CD14-positive monocyte (primary cell): ENCODE results near the gene ZNF652. TPM values are rescaled to one million over a fixed set of nuclear protein-coding genes. Genes with fewer than 3 reads are reported as not detected.

Experiments
- DNase-seq, 3 donors: peaks; one replicate each; pipeline ENCODE4 v3.0.0-alpha.2; 2011 to 2022
- H2AFZ ChIP-seq: 2 replicates; pipeline ENCODE4 v1.6.0; 2012; ENCODE audit warnings: mild to moderate bottlenecking, low read depth, low read length, inconsistent platforms; ENCODE audit not compliant: insufficient read depth, poor library complexity, severe bottlenecking
- H3K27ac ChIP-seq, 2 donors: 1 replicate in 1 of 2; 2 replicates in 1 of 2; pipeline ENCODE4 v1.5.1; 2012 to 2013; ENCODE audit warnings: low read length in 2 of 2, control low read depth in 1 of 2, inconsistent platforms in 1 of 2, low read depth in 1 of 2, mild to moderate bottlenecking in 1 of 2
- H3K27me3 ChIP-seq, 2 donors: one replicate each; pipeline versions ENCODE4 v1.6.0 to v1.6.1; 2011 to 2013; ENCODE audit warnings: low read length in 2 of 2; ENCODE audit not compliant: control insufficient read depth in 2 of 2, insufficient read depth in 2 of 2
- H3K36me3 ChIP-seq, 2 donors: replicated peaks in 1 of 2; 1 replicate in 1 of 2; 2 replicates in 1 of 2; pipeline versions ENCODE4 v1.5.1 to v1.6.1; 2012 to 2013; ENCODE audit warnings: low read length in 2 of 2, control low read depth in 1 of 2, inconsistent platforms in 1 of 2, mild to moderate bottlenecking in 1 of 2; ENCODE audit not compliant: insufficient read depth in 2 of 2, control insufficient read depth in 1 of 2
- H3K4me1 ChIP-seq, 2 donors: 1 replicate in 1 of 2; 2 replicates in 1 of 2; pipeline versions ENCODE4 v1.5.1 to v1.6.1; 2012 to 2013; ENCODE audit warnings: low read length in 2 of 2, control low read depth in 1 of 2, inconsistent platforms in 1 of 2, mild to moderate bottlenecking in 1 of 2, moderate library complexity in 1 of 2; ENCODE audit not compliant: insufficient read depth in 2 of 2, control insufficient read depth in 1 of 2
- H3K4me2 ChIP-seq: replicated peaks from 2 replicates; pipeline ENCODE3; 2012; ENCODE audit warnings: low read length, moderate library complexity, mild to moderate bottlenecking; ENCODE audit not compliant: poor library complexity, severe bottlenecking; ENCODE audit errors: extremely low read depth
- H3K4me3 ChIP-seq, 3 experiments: fragments of 200-600 bp in 1 of 3; sonication (generic) in 1 of 3; replicated peaks in 1 of 3; 1 replicate in 2 of 3; 2 replicates in 1 of 3; pipeline ENCODE4 v1.5.1; 2011 to 2013; ENCODE audit warnings: low read length in 3 of 3, mild to moderate bottlenecking in 3 of 3, control low read depth in 2 of 3, low read depth in 2 of 3, inconsistent platforms in 1 of 3, moderate library complexity in 1 of 3
- H3K79me2 ChIP-seq: 2 replicates; pipeline ENCODE4 v1.6.0; 2012; ENCODE audit warnings: mild to moderate bottlenecking, control low read depth, inconsistent platforms, low read length, moderate library complexity; ENCODE audit not compliant: insufficient read depth
- H3K9ac ChIP-seq: 2 replicates; pipeline ENCODE4 v1.6.0; 2017; ENCODE audit warnings: low read length, mild to moderate bottlenecking; ENCODE audit not compliant: insufficient read depth, poor library complexity, severe bottlenecking
- H3K9me3 ChIP-seq, 2 donors: replicated peaks in 1 of 2; 1 replicate in 1 of 2; 2 replicates in 1 of 2; pipeline versions ENCODE4 v1.5.1 to v1.6.1; 2012 to 2013; ENCODE audit warnings: low read length in 2 of 2, control low read depth in 1 of 2; ENCODE audit not compliant: control insufficient read depth in 1 of 2, insufficient read depth in 1 of 2
- H4K20me1 ChIP-seq: 2 replicates; pipeline ENCODE4 v1.6.0; 2012; ENCODE audit warnings: mild to moderate bottlenecking, low read length, control low read depth, moderate library complexity; ENCODE audit not compliant: insufficient read depth
- H3K27ac Mint-ChIP-seq, 7 donors: one replicate each; pipeline ENCODE4 v1.8.0; 2020; ENCODE audit warnings: mild to moderate bottlenecking in 7 of 7, mixed read lengths in 7 of 7, moderate library complexity in 6 of 7, inconsistent platforms in 2 of 7
- H3K27me3 Mint-ChIP-seq, 3 donors: one replicate each; pipeline ENCODE4 v1.8.0; 2021 to 2022; ENCODE audit warnings: low read depth in 3 of 3, mild to moderate bottlenecking in 3 of 3, mixed read lengths in 3 of 3, moderate library complexity in 3 of 3, inconsistent platforms in 1 of 3
- H3K36me3 Mint-ChIP-seq, 2 donors: one replicate each; pipeline ENCODE4 v1.8.0; 2020; ENCODE audit warnings: mixed read lengths in 2 of 2, inconsistent platforms in 1 of 2, mild to moderate bottlenecking in 1 of 2
- H3K4me1 Mint-ChIP-seq: one replicate; pipeline ENCODE4 v1.8.0; 2020; ENCODE audit warnings: mild to moderate bottlenecking, mixed read lengths
- H3K4me3 Mint-ChIP-seq, 2 donors: one replicate each; pipeline ENCODE4 v1.8.0; 2020; ENCODE audit warnings: mild to moderate bottlenecking in 2 of 2, mixed read lengths in 2 of 2, moderate library complexity in 1 of 2
- H3K9me3 Mint-ChIP-seq, 7 donors: one replicate each; pipeline ENCODE4 v1.8.0; 2020 to 2022; ENCODE audit warnings: mixed read lengths in 7 of 7, mild to moderate bottlenecking in 6 of 7, moderate library complexity in 6 of 7, inconsistent platforms in 2 of 7
- CTCF ChIP-seq: fragments of 200-600 bp; IDR thresholded peaks from one replicate; pipeline ENCODE4 v1.8.0; 2022; ENCODE audit warnings: antibody characterized with exemption, mild to moderate bottlenecking
- WGBS: methylation state at CpG from one replicate; pipeline ENCODE4 v1.1.5; 2013; ENCODE audit warnings: missing lambda C conversion rate; ENCODE audit not compliant: insufficient coverage; 5-methylcytosine and 5-hydroxymethylcytosine counted together
- intact Hi-C, 2 donors: fragments of 100-400 bp; cut with micrococcal nuclease; formaldehyde crosslinking; loops; one replicate each; pipeline versions ENCODE4 v1.15.0 to v1.15.1; 2023
- polyA plus RNA-seq, 3 donors: library from polyadenylated mRNA; depleted of rRNA in 1 of 3; unstranded in 2 of 3; stranded (reverse) in 1 of 3; fragments of 300-500 nt in 2 of 3; fragments of >200 nt in 1 of 3; fragmentation: Illumina TruSeq in 2 of 3; gene quantifications; 1 replicate in 2 of 3; 2 replicates in 1 of 3; pipeline ENCODE4 v1.2.3, GENCODE V29; 2012 to 2021

Gene ZNF652
- polyA plus RNA-seq, 3 donors, result 16.9 to 19.8 (median 18.8) TPM

GRCh38 chr17:49352587-49353154 lies 9.4 kb downstream of the ZNF652 start:
- no peak overlapping the region for H3K27ac Mint-ChIP-seq
- Histone ChIP-seq H3K9me3 (no peaks in the 10 kb centered on the region), H3K27ac (no peak overlapping the region), H3K4me3 (no peak overlapping the region), H4K20me1 (peaks cover 95% of the 10 kb centered on the region), H3K79me2 (peaks cover 99% of the 10 kb centered on the region), H2AFZ (no peak overlapping the region), H3K36me3 (peaks cover 0 to 18% of the 10 kb centered on the region in 2 donors), H3K9ac (no peak overlapping the region), H3K27me3 (no peaks in the 10 kb centered on the region), H3K4me2 (no peak overlapping the region), H3K4me1 (peaks cover 0 to 2% of the 10 kb centered on the region in 2 donors)
- no peak for TF ChIP-seq CTCF
- WGBS, result 100% methylated on average over 3 of the region's 6 CpGs
- no peak overlapping the region for H3K4me3 Mint-ChIP-seq
- DNase-seq, result no peak
- H3K27me3 Mint-ChIP-seq, result no peaks in the 10 kb centered on the region
- H3K9me3 Mint-ChIP-seq, result no peaks in the 10 kb centered on the region
- intact Hi-C loops, result no loop called here
- H3K36me3 Mint-ChIP-seq, result peaks cover 18 to 31% of the 10 kb centered on the region in 2 donors
- H3K4me1 Mint-ChIP-seq, result peaks cover 14% of the 10 kb centered on the region

GRCh38 chr17:49351572-49352140 lies 10.4 kb downstream of the ZNF652 start:
- peaks cover 0 to 19% of the 10 kb centered on the region in 2 donors for H3K36me3 ChIP-seq
- no peaks in the 10 kb centered on the region for H3K27me3 ChIP-seq
- no peak overlapping the region for H3K4me3 Mint-ChIP-seq
- H3K36me3 Mint-ChIP-seq, result peaks cover 18 to 31% of the 10 kb centered on the region in 2 donors
- no CpG with 5 or more reads among the region's 3 CpGs for WGBS
- TF ChIP-seq CTCF, result no peak
- intact Hi-C loops, result no loop called here
- no peak overlapping the region for H3K27ac Mint-ChIP-seq
- peaks cover 99% of the 10 kb centered on the region for H3K79me2 ChIP-seq
- H3K27me3 Mint-ChIP-seq, result no peaks in the 10 kb centered on the region
- no peaks in the 10 kb centered on the region for H3K9me3 ChIP-seq
- H3K9me3 Mint-ChIP-seq, result no peaks in the 10 kb centered on the region
- H3K4me1 ChIP-seq, result no peaks in the 10 kb centered on the region
- no peak overlapping the region for H3K9ac ChIP-seq
- DNase-seq, result no peak
- H3K4me2 ChIP-seq, result no peak overlapping the region
- H3K4me1 Mint-ChIP-seq, result peaks cover 15% of the 10 kb centered on the region
- H4K20me1 ChIP-seq, result peaks cover 95% of the 10 kb centered on the region
- no peak overlapping the region for H2AFZ ChIP-seq
- no peak overlapping the region for H3K27ac ChIP-seq
- no peak overlapping the region for H3K4me3 ChIP-seq
